HG03039 (cell line): ENCODE results near the gene CLDN18.
A peak's percentile ranks its signal among the peaks of the same experiment; 100 is the strongest.

ENCODE experiments used
- ATAC-seq: cut with Tn5 transposase; IDR thresholded peaks from one replicate; pipeline ENCODE4 v1.9.1; 2021; ENCODE audit warnings: mild to moderate bottlenecking, moderate library complexity; ENCODE audit not compliant: unreplicated experiment

CLDN18 gene

GRCh38 chr3:138060792-138061191, 50.8 kb downstream of the CLDN18 start:
- no peak for ATAC-seq

GRCh38 chr3:138062037-138062436, 52.1 kb downstream of the CLDN18 start:
- no peak for ATAC-seq

- ATAC-seq: no peak
Measured at GRCh38 chr3:138062626-138063025, 52.7 kb downstream of the CLDN18 start.

- no peak for ATAC-seq
Measured at GRCh38 chr3:138063416-138063815, 53.5 kb downstream of the CLDN18 start.

GRCh38 chr3:138065949-138066348, 56.0 kb downstream of the CLDN18 start:
- ATAC-seq: no peak

- ATAC-seq: peak; percentile 89
Measured at GRCh38 chr3:138066383-138066782, 56.4 kb downstream of the CLDN18 start.

- no peak for ATAC-seq
Measured at GRCh38 chr3:138066972-138067371, 57.0 kb downstream of the CLDN18 start.

- ATAC-seq: no peak
Measured at GRCh38 chr3:138068046-138068445, 58.1 kb downstream of the CLDN18 start.

GRCh38 chr3:138068579-138069174, 58.7 kb downstream of the CLDN18 start:
- ATAC-seq: peak; percentile 65

GRCh38 chr3:138070006-138070405, 60.0 kb downstream of the CLDN18 start:
- no peak for ATAC-seq

GRCh38 chr3:138072796-138073195, 62.8 kb downstream of the CLDN18 start:
- no peak for ATAC-seq

GRCh38 chr3:138078096-138078495, 68.1 kb downstream of the CLDN18 start:
- no peak for ATAC-seq

GRCh38 chr3:138078901-138079344, 69.0 kb downstream of the CLDN18 start:
- no peak for ATAC-seq

GRCh38 chr3:138079901-138080300, 69.9 kb downstream of the CLDN18 start:
- ATAC-seq: no peak

GRCh38 chr3:138081371-138082084, 71.6 kb downstream of the CLDN18 start:
- no peak for ATAC-seq

- ATAC-seq: no peak
Measured at GRCh38 chr3:138082085-138082991, 72.4 kb downstream of the CLDN18 start.

GRCh38 chr3:138082992-138083386, 73.0 kb downstream of the CLDN18 start:
- no peak for ATAC-seq
